NOMO-1 (cell line): Measurements from ENCODE around the gene BICC1.

Experiments
- DNase-seq, 2 experiments: peaks; one replicate each; lab custom pipeline; 2025; ENCODE audit not compliant: unreplicated experiment in 2 of 2; lab: John Stamatoyannopoulos, UW

The BICC1 gene

DNA sequence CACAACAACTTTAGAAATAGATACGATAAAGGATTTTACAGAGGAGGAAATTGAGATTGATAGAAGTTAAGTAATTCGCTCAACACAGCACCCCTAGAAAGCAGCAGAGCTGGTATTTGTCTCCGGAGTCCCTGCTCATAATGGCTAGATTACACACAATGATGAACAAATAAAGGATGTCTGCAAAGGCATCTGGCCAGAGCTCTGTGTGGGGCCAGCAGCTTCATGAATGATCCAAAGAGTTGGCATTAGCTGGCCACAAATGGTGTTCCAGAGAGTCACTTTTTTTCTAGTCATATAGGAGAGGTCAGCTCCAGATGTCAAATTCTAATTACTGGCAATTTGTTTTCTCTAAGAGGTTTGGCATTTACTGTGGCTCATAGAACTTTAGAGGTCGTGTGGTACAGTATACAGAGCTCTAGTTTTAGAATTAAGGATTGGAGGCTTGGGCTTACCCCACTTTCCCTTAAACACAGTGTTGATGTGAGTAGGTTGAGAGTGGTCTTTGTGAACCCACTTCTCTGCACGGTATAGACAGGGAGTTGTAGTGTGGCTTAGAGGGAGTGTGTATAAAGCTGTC lies 186.2 kb downstream of the BICC1 start:
- no peak for DNase-seq

DNA sequence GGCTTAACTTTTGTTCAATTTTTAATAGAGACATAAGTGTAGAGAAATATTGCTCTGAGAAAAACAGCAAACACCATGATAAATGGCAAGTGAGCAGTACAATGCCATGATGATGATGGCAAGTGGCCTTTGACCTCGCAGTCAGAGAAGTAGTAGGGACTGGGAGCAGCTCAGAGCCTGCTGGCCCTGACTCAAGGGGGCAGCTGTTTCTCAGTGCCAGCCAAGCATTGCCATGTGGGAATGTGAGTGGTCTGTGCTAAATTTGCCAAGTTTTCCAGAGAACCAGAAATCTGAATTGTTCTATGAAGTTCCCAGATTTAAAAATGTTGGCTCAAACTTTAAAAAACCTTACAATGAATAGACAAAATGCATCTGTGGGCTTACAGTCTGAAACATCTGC lies 187.9 kb downstream of the BICC1 start:
- DNase-seq: no peak

DNA sequence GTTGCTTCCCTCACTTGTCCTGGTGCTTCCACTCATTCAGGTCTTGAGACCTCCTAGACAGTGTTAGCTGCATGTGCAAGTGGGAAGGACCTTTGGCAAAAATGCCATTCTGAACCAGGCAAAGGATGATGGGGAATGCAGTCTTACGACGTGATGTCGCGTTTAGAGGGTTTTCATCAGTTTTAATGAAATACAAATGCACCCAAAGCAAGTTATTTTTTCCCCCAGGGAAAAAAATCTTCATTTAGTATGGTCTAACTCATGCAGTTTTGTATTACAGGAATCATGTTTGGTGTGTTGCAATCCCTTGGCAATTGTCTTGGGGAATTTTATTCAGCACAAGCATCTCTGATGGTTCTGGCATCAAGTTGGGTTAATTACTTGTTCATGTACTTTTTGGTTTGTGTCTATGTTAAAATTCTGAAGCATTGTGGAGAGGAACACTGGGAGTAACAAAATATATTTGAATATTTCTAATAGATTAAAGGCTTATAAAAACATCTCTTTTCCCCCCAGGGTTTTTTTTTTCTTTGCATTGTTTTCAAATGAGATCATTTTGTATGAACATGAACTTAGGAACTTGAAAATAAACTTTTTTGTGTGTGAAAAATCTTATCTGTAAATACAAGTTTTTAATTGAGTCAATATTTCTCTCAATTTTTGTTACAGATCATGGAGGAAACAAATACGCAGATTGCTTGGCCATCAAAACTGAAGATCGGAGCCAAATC lies 188.9 kb downstream of the BICC1 start:
- DNase-seq: no peak

DNA sequence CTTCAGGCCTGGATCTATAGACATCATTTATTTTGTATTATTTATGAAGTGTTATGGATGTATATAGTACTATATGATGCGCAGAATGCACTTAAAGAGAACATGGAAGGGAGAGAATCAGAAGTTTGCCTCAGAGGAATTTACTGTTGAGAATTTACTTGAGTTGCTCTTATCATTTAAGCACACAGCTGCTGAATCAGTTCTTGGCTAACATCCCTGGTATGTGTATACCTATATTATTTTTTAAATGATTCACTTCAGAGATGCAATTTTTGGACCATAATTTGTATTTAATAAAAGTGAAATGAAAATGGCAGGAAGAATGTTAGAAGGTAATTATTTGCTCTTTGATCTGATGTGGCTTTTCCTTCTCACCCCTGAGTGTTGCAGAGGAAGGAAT lies 191.6 kb downstream of the BICC1 start:
- DNase-seq: no peak

DNA sequence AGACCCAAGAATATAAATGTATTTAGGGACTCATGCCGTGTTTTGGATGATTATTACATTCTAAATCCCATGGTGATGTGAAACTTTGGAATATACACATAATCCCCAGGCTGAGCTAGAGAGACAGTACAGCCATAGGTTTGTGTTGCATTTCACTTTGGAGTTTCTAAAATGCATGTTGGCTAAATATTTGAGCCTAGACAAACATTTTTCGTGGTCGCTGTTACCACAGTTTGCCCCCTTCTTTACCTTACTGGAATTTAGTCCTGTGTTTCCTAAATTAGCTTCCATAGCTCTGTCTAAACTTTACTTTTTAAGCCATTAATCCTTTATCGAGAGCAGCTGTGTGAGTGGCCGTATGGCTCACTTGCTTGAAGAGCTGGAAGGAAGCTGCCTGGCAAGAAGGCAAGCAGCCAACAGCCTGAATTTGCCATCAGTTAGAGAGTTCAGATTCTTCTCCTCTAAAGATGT lies 192.0 kb downstream of the BICC1 start:
- DNase-seq: no peak

DNA sequence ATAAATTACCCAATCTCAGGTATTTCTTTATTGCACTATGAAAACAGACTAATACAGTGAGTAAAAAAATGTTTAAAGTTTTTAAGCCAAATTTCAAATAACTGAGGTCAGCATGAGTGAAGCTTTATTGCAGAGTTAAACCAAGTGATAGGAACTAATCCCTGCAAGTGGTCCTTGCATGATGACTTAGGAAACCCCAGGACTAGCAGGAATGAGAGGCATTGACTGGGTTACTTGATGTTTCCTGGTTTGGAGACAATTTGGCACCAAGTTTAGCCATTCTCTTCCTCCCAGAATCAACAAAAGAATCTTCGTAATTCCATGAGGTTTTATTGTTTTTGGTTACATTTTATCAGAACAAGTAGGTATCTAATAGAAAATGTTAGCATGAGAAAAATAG lies 194.2 kb downstream of the BICC1 start:
- DNase-seq: no peak

DNA sequence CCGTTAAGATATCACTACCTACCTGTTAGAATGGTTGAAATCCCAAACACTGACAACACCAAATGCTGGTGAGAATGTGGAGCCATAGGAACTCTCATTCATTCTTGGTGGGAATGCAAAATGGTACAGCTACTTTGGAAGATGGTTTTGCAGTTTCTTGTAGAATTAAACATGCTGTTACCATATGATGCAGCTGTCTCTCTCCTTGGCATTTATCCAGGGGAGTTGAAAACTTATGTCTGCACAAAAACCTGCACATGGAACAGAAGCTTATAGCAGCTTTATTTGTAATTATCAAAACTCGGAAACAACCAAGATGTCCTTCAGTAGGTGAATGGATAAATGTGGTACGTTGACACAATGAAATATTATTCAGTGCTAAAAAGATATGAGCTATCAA lies 199.5 kb downstream of the BICC1 start:
- no peak for DNase-seq

DNA sequence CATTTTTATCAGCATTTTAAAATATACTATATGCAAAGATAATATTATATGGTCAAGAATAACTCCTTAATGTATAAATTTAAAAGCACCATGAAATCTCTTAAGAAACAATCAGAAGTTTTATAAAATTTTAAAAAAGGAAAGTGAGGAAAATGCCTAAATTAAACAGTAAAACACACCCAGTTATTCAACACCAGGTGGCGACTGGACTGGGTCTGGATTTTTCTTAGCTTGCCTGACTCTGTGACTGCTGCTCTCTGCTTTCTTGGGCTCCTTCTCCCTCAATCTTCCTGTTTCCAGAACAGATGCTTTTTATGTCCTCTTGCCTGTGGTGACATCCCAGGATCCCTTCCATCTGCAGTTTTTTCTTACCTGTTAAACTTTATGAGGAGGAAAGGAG lies 200.3 kb downstream of the BICC1 start:
- DNase-seq: no peak

DNA sequence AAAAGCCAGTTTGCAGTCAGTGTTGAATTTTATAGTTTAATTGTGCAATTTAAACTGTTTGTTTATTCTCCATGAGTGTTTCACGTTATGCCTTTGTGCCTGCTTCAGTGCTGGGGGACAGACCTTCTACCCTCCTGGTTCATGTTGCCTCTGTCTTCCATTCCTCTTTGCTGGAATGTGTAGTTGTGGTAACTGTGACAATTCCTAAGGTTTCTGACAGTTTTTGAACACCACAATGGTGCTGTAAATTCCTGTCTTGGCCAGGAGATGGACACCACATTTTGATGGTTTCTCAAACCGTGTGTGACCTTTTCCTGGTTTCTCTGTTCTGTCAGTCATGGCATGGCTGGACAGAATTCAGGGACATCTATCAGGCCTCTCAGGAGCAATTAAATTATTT lies 201.7 kb downstream of the BICC1 start:
- DNase-seq: no peak

DNA sequence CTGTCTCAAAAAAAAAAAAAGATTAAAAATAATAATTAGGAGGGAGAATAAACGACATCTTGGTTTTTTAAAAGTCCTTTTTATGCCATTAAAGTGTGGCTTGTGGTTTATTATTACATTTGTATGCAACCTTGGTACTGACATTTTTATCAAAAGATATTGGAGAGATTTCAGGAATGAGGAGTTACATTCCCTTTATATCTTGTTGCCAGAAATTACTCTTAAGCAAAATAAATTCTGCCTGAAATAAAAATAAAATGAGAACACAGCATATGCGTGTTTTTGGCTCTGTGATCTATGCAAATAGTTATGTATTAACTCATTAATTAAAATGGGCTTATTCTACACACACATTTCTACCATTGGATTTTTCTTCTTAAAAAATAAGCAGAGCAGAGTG lies 202.4 kb downstream of the BICC1 start:
- DNase-seq: no peak

DNA sequence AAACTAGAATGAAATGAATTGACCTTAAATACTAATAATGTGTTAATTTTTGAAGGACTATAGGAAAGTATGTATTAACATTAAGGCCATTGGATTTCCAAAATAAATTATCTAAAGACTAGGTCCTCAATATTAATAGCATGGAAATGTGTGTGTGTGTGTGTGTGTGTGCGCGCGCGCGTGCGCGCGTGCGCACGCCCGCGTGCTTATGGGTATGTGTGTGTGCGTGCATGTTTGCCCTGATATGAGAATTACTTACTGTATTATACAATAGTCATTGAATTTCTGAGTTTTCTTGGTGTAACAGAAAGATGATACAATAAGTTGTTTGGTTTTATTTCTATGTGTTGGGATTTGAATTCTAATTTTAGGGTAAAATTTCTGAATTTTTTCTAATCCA lies 205.9 kb downstream of the BICC1 start:
- DNase-seq: no peak

DNA sequence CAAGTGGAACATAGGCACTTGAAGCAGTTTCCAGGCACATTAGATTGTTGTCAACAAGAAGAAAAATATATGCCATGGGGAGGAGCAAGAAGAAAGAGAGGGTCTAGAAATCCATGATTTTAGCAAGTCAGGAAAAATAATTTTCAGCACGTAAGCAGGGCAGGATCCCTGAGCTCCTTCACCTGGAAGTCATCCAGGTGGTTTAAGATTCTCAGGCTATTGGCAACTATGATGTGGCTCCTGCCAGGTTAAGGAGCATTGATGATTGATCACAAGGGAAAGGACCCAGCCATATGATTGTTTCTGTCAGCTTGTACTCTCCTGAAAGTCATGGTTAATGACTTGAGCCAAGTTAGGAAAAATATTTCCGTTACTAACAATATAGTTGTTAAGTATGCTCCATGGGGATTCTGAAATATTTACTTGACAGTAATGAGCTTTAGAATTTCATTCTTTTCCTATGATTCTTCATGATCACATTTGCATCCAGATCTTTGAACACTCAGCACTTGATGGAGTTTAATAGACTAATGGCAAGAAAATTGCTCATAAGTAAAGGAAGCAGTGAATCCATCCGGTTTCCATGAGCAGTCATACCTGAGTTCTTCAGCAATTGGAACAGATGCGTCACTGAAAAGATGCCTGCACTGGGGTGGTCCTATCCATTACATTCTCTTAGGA lies 209.1 kb downstream of the BICC1 start:
- no peak for DNase-seq

DNA sequence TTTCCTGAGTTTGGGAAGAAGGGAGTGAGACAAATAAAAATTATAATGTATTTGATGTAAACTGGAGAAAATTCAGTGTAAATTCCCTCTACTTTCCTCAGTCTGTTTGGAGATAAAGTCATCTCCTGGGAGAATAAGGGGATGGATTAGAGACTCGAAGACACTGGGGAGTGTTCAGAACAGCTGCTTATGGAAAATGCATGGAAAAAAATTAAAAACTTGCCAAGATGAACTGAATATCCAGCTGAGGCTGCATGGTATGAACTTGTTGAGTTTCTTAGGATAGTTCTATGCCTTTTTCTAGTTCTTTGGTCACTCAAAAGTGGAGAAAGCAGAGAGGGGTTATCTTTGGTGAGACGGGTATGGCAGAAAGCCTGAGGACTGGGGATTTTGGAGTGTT lies 210.5 kb downstream of the BICC1 start:
- no peak for DNase-seq

DNA sequence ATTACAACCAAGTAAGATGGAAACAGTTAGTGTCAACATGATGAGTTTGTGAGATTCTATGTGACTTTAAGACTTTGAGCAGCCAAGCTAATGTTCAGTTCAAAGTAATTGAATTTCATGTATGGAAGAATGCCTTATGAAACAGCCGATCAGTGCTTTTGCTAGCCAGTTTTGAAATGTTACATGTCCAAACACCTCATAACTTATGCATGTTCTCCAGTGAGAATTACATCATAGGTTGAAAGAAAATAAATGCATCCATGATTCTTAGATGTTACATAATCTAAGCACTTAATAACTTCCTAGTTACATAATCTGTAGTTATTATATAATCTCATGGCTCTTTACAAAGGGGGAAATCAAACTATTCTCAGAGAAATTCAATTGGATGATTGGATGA lies 211.3 kb downstream of the BICC1 start:
- peak; percentile 23 to 42 for DNase-seq

DNA sequence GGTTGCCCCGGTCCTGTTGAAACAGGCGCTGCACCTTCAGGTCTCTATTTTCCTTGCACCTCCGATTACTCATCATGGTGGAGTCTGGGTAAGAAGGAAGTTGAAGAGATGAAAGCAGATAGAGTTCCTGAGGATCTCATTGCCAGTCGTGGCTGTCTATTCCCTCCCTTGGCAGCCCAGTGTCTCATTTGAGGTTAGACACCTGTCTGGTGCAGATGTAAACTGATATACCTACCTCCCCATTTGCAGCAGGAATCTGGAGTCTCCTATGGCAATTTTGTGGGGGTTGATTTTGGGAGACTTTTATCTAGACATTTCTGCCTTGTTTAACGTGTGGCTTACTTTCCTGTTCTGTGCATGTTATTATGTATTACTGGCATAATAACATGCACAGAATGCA lies 212.1 kb downstream of the BICC1 start:
- DNase-seq: no peak

DNA sequence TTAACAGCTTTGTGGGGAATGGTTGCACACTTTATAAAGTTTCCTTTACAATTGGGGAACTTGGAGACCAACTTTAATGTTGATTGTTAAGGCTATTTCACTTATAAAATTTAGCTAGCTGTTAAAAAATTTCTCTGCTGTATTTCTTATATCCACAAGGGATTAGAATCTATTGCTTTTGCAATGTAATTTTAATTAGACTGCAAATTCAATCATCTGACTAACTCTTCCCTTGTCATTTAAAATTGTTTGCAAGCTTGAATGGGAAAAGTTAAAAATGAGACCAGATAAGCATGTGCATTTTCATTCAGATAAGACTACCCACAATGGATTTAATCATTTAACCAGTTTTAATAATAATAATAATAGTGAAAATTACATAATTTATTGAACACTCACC lies 213.2 kb downstream of the BICC1 start:
- no peak for DNase-seq

DNA sequence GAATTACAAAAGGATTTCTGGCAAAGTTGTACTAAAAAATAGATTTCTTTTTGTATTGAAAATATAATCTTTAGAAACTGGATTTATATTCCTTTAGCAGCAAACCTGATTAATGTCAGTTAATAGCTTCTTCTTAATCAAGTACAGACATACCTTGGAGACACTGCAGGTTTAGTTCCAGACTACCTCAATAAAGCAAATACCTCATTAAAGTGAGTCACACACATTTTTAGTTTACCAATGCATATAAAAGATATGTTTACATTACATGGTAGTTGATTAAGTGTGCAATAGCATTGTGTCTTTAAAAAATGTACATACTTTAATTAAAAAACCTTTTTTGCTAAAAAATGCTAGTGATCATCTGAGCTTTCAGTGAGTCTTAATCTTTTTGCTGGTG lies 215.0 kb downstream of the BICC1 start:
- no peak for DNase-seq

DNA sequence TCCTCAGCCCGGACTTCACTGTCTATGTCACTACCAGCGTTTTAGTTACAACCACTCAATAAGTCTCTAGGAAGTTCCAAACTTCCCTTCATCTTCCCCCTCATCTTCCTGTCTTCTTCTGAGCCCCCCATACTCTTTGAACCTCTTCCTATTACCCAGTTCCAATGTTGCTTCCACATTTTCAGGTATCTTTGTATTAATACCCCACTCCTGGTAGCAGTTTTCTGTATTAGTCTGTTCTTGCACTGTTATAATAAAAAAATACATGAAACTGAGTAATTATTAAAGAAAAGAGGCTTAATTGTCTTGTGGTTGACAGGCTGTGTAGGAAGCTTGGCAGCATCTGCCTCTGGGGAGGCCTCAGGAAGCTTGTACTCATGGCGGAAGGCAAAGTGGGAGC lies 218.6 kb downstream of the BICC1 start:
- no peak for DNase-seq

DNA sequence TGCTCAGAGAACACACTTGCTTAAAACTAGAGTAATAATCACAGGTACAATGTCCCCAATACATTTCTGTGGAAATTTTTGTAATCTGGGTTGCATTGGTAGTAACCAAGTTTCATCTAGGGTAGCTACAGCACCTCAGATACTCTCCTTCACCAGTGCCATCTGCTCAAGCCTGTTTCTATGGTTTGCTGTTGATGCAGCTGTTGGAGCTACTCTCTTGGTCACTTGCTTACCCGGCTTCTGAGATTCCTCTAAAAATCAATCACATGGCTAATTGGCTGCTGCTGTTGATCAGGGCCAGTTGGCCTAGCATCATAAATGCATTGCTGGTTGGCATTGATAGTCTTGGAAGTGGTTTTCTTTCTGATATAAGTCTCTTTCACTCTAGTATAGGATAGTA lies 220.8 kb downstream of the BICC1 start:
- no peak for DNase-seq

DNA sequence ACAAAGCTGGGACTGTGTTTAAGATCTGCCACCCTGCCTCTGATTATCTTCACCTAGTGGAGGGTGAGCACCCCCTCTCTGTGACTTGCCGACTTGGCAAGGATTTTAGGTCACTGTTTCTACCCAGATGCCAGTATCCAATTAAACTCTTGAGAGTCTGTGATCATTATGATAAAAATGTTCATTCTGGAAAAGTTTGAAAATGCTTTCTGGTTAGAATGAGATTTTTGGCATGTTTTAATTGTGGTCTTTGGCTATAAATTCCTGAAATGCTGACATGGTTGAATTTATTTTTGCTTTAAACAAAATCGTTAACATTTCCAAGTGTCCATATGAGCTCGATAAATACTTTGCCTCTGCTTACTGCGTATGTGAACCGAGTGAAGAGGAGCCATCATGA lies 221.4 kb downstream of the BICC1 start:
- no peak for DNase-seq

DNA sequence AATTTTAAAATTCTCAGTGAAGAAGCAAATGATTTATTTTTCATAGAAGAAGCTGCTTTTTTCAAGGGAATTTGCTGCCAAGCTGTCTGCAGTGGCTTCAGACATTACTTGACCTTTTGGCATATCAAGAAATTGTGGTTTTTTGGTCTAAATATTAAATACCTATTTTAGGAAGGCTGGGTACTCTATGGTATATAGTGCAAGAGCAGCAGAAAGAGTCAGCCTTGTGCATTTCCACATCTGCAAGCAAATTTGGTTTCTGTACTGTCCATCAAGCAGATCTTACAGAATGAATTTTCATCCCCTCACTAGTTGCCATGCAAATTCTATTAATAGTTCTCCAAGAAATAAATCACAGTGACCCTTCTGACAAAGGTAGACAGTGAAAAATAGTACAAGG lies 222.0 kb downstream of the BICC1 start:
- no peak for DNase-seq

DNA sequence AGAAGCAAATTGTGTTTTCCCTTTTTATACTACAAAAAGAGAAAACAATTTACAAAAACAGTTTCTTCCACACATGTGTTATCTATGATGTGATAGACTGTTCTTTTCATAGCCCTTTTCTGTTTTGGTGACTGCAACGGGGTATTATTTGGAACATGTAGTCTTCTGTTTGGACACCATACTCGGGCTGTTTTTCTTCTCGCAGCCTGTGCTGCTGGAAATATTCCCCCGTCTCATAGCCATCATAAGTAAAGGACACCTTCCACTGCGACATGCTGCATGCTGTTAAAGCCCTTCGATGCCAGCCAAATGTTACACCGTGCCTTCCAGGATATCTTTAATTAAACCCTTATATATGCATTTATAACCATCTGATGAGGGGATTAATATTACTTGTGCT lies 222.4 kb downstream of the BICC1 start:
- no peak for DNase-seq
